Ascending aorta (tissue), 2 donors: ENCODE data around the gene PDE6B. TPM values are rescaled to one million over a fixed set of nuclear protein-coding genes. Genes with fewer than 3 reads are reported as not detected.
A peak's percentile ranks its signal among the peaks of the same experiment; 100 is the strongest.
"Not testable (repeated sequence)": the region's sequence is repeated elsewhere in the genome, so short reads cannot be mapped to it uniquely, and the experiment has no call there.

ENCODE experiments used
- DNase-seq, 2 donors: peaks; one replicate each; pipeline ENCODE4 v3.0.0-alpha.2; 2019; ENCODE audit warnings: low spot score in 2 of 2
- H3K27ac ChIP-seq, 2 donors: fragments of 200-600 bp; sonication (generic); one replicate each; pipeline ENCODE4 v1.5.1; 2016 to 2017; ENCODE audit warnings: mild to moderate bottlenecking in 1 of 2
- H3K27me3 ChIP-seq: fragments of 200-600 bp; sonication (generic); one replicate; pipeline ENCODE4 v1.5.1; 2017
- H3K36me3 ChIP-seq, 2 donors: fragments of 200-600 bp; sonication (generic); one replicate each; pipeline ENCODE4 v1.5.1; 2016
- H3K4me1 ChIP-seq, 2 donors: fragments of 200-600 bp; sonication (generic); one replicate each; pipeline ENCODE4 v1.5.1; 2016 to 2017; ENCODE audit warnings: mild to moderate bottlenecking in 1 of 2
- H3K4me3 ChIP-seq, 2 donors: fragments of 200-600 bp; sonication (generic); one replicate each; pipeline ENCODE4 v1.5.1; 2016 to 2017; ENCODE audit warnings: mild to moderate bottlenecking in 1 of 2
- H3K9me3 ChIP-seq, 2 donors: fragments of 200-600 bp; sonication (generic); one replicate each; pipeline ENCODE4 v1.5.1; 2016
- CTCF ChIP-seq, 3 experiments: fragments of 200-600 bp in 2 of 3; fragments of 450-650 bp in 1 of 3; sonication (generic) in 2 of 3; IDR thresholded peaks; one replicate each; pipeline ENCODE4 v1.5.1; 2016 to 2019; ENCODE audit warnings: antibody characterized with exemption in 3 of 3, mild to moderate bottlenecking in 1 of 3, moderate library complexity in 1 of 3
- intact Hi-C: fragments of 100-400 bp; cut with DNase I; formaldehyde crosslinking; loops from one replicate; pipeline ENCODE4 v1.15.1; 2023
- total RNA-seq: library from RNA; depleted of rRNA; stranded (reverse); fragments of >200 nt; gene quantifications from one replicate; pipeline ENCODE4 v1.1.0, GENCODE V29; 2016

PDE6B gene
- total RNA-seq, 1 donor from 2014 or later, result not detected

GRCh38 chr4:689723-690122 lies 64.3 kb downstream of the PDE6B start:
- intact Hi-C loops, result no loop called here
- DNase-seq, result no peak
- Histone ChIP-seq H3K4me1 (peaks cover 0 to 4% of the 10 kb centered on the region in 2 donors), H3K27ac (peak overlapping the region in 1 of 2 donors; percentile 56), H3K36me3 (no peaks in the 10 kb centered on the region), H3K9me3 (no peaks in the 10 kb centered on the region), H3K4me3 (peak overlapping the region; percentile 47 to 64), H3K27me3 (no peaks in the 10 kb centered on the region)
- TF ChIP-seq CTCF (IDR thresholded peaks at IDR 0.05), result no peak

GRCh38 chr4:692771-693554 lies 67.6 kb downstream of the PDE6B start:
- Histone ChIP-seq H3K4me3 (no peak overlapping the region), H3K4me1 (peaks cover 0 to 4% of the 10 kb centered on the region in 2 donors), H3K27ac (no peak overlapping the region), H3K9me3 (no peaks in the 10 kb centered on the region), H3K36me3 (no peaks in the 10 kb centered on the region), H3K27me3 (no peaks in the 10 kb centered on the region)
- no peak for DNase-seq
- intact Hi-C loops, result no loop called here
- TF ChIP-seq CTCF (IDR thresholded peaks at IDR 0.05), result no peak

- H3K36me3 ChIP-seq, H3K27ac ChIP-seq, H3K4me1 ChIP-seq, H3K4me3 ChIP-seq, H3K9me3 ChIP-seq, DNase-seq, intact Hi-C loops, H3K27me3 ChIP-seq: not testable (repeated sequence)
Observed at GRCh38 chr4:694341-694940, 69.1 kb downstream of the PDE6B start.

GRCh38 chr4:699816-700580 lies 74.6 kb downstream of the PDE6B start:
- no peaks in the 10 kb centered on the region for H3K27me3 ChIP-seq
- no peak for TF ChIP-seq CTCF (IDR thresholded peaks at IDR 0.05)
- DNase-seq, result no peak

DNA sequence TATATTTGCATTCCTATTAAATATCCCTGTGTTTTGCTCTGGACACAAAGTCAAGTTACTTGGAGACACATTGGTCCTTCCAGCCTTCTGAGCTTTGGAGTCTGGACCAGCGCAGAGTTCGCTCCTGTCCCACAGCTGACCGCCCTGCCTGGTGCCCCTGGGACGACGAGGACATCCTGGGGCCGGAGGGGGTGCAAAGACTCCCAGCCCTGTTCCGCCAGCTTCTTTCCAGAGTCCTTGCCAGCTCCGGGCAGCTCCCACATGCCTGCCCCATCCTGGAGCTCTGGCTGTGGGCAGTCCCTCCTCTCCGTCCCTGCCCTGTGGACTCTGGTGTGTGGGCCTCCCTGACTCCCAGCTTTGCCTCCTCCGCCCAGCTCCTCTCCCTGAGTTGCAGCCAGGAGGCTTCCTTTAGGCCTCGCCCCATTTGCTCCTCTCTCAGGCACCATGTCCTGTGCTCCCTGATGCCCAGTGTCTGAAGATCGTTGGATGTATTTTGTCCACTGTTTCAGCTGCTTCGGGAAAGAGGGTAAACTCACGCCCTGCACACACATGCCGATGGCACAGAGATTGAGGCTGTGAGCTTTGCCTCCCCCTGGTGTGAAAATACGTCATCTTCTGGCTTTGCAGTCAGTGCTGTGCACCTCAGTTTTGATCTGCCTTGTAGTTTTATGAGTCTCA lies 75.4 kb downstream of the PDE6B start:
- Histone ChIP-seq H3K9me3 (no peaks in the 10 kb centered on the region), H3K4me1 (no peaks in the 10 kb centered on the region), H3K36me3 (no peaks in the 10 kb centered on the region), H3K27me3 (no peaks in the 10 kb centered on the region), H3K4me3 (no peak overlapping the region), H3K27ac (no peak overlapping the region)
- no peak for TF ChIP-seq CTCF (IDR thresholded peaks at IDR 0.05)
- intact Hi-C loops, result no loop called here
- no peak for DNase-seq

More at GRCh38 chr4:699816-700580, 74.6 kb downstream of the PDE6B start:
- Histone ChIP-seq H3K4me3 (no peak overlapping the region), H3K9me3 (no peaks in the 10 kb centered on the region), H3K4me1 (no peaks in the 10 kb centered on the region), H3K36me3 (no peaks in the 10 kb centered on the region), H3K27ac (no peak overlapping the region)
- intact Hi-C loops, result no loop called here
